GM12864 (cell line): ENCODE data around the gene ZFR.
A peak's percentile ranks its signal among the peaks of the same experiment; 100 is the strongest.
"Not testable (repeated sequence)": the region's sequence is repeated elsewhere in the genome, so short reads cannot be mapped to it uniquely, and the experiment has no call there.

ENCODE experiments used
- DNase-seq: peaks from one replicate; pipeline ENCODE4 v3.0.0-alpha.2; 2011; ENCODE audit warnings: low read depth
- H3K4me3 ChIP-seq: 2 replicates; pipeline ENCODE4 v1.5.1; 2011; ENCODE audit warnings: mild to moderate bottlenecking, low read depth, low read length, control low read depth
- CTCF ChIP-seq: IDR thresholded peaks from 2 replicates; pipeline ENCODE4 v1.5.1; 2011; ENCODE audit warnings: low read depth, mild to moderate bottlenecking, moderate library complexity, low read length, control low read depth, inconsistent platforms; ENCODE audit errors: missing control alignments

ZFR gene

GRCh38 chr5:32319926-32320543 is 124.5 kb downstream of the ZFR start:
- no peak overlapping the region for H3K4me3 ChIP-seq
- no peak for DNase-seq
- no peak for TF ChIP-seq CTCF

GRCh38 chr5:32319392-32319791 is 125.1 kb downstream of the ZFR start:
- TF ChIP-seq CTCF, result no peak
- no peak for DNase-seq
- H3K4me3 ChIP-seq, result no peak overlapping the region

- no peak overlapping the region for H3K4me3 ChIP-seq
Measured at GRCh38 chr5:32317041-32317440, 127.5 kb downstream of the ZFR start.

GRCh38 chr5:32315221-32316014 is 129.1 kb downstream of the ZFR start:
- no peak overlapping the region for H3K4me3 ChIP-seq
- DNase-seq, result no peak
- TF ChIP-seq CTCF, result no peak

More at GRCh38 chr5:32317041-32317440, 127.5 kb downstream of the ZFR start:
- no peak for TF ChIP-seq CTCF
- no peak for DNase-seq

- no peak for TF ChIP-seq CTCF
- no peak overlapping the region for H3K4me3 ChIP-seq
- DNase-seq, result no peak
Measured at GRCh38 chr5:32314658-32315057, 129.9 kb downstream of the ZFR start.

GRCh38 chr5:32314152-32314488 is 130.4 kb downstream of the ZFR start:
- not testable (repeated sequence) for DNase-seq, H3K4me3 ChIP-seq

GRCh38 chr5:32312595-32313332 is 131.8 kb downstream of the ZFR start, which contains the start of gene MTMR12:
Gene MTMR12, minus strand, starts transcription at chr5:32312939. Its CDS starts 101 bp downstream, at chr5:32312838.
- H3K4me3 ChIP-seq, result peak within 1 kb of the TSS; percentile 94
- TF ChIP-seq CTCF, result no peak
- peak; percentile 98 for DNase-seq
